Tibial artery (tissue), 4 donors: ENCODE data around the gene ARRDC1.

ENCODE experiments used
- DNase-seq, 2 donors: peaks; one replicate each; pipeline ENCODE4 v3.0.0-alpha.2; 2019
- H3K27ac ChIP-seq, 2 donors: fragments of 200-600 bp; sonication (generic) in 1 of 2; 1 replicate in 1 of 2; 2 replicates in 1 of 2; pipeline ENCODE4 v1.5.1; 2018 to 2019; ENCODE audit warnings: mild to moderate bottlenecking in 1 of 2
- H3K27me3 ChIP-seq, 2 donors: fragments of 200-600 bp; sonication (generic) in 1 of 2; one replicate each; pipeline versions ENCODE4 v1.5.1 to v1.6.0; 2016 to 2019
- H3K36me3 ChIP-seq, 3 donors: fragments of 200-600 bp; sonication (generic) in 2 of 3; one replicate each; pipeline ENCODE4 v1.5.1; 2016 to 2019; ENCODE audit warnings: mild to moderate bottlenecking in 2 of 3
- H3K4me1 ChIP-seq, 4 donors: fragments of 200-600 bp; sonication (generic) in 2 of 4; 1 replicate in 3 of 4; 2 replicates in 1 of 4; pipeline ENCODE4 v1.5.1; 2016 to 2019
- H3K4me3 ChIP-seq, 2 donors: fragments of 200-600 bp; sonication (generic) in 1 of 2; 1 replicate in 1 of 2; 2 replicates in 1 of 2; pipeline ENCODE4 v1.5.1; 2018 to 2019; ENCODE audit warnings: mild to moderate bottlenecking in 2 of 2
- H3K9me3 ChIP-seq, 3 donors: fragments of 200-600 bp; sonication (generic) in 1 of 3; one replicate each; pipeline ENCODE4 v1.5.1; 2016 to 2019
- CTCF ChIP-seq, 2 experiments: fragments of 200-600 bp in 1 of 2; fragments of 450-650 bp in 1 of 2; IDR thresholded peaks; one replicate each; pipeline ENCODE4 v1.5.1; 2017 to 2019; ENCODE audit warnings: antibody characterized with exemption in 2 of 2, mild to moderate bottlenecking in 1 of 2, moderate library complexity in 1 of 2
- intact Hi-C: fragments of 100-400 bp; cut with DNase I; formaldehyde crosslinking; loops from one replicate; pipeline ENCODE4 v1.15.0; 2023; ENCODE audit warnings: low total_unique reads

The ARRDC1 gene

DNA sequence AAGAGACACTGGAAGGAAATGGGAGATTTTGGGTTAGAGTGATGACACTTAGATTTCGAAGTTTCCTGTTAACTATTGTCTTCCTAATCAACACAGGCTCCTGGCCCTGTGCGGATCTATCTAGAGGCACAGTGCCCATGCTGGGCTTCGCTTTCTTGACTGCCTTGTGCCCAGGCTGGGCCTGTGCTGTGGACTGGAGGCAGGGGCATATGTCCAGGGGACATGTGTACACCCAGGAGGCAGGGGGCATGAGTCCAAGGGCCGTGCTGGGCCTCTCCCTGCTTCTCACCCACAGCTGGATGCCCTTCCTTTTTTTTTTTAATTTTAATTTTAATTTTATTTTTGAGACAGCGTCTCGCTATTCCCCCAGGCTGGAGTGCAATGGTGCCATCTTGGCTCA, 50.9 kb downstream of the ARRDC1 start:
- TF ChIP-seq CTCF (IDR thresholded peaks at IDR 0.05) = no peak
- intact Hi-C loops = no loop called here
- Histone ChIP-seq H3K27ac (no peak overlapping the region), H3K4me1 (peaks cover 0 to 14% (median 3%) of the 10 kb centered on the region in 4 donors), H3K36me3 (peaks cover 0 to 21% (median 2%) of the 10 kb centered on the region in 3 donors), H3K27me3 (no peaks in the 10 kb centered on the region), H3K9me3 (no peaks in the 10 kb centered on the region), H3K4me3 (no peak overlapping the region)
- no peak for DNase-seq

DNA sequence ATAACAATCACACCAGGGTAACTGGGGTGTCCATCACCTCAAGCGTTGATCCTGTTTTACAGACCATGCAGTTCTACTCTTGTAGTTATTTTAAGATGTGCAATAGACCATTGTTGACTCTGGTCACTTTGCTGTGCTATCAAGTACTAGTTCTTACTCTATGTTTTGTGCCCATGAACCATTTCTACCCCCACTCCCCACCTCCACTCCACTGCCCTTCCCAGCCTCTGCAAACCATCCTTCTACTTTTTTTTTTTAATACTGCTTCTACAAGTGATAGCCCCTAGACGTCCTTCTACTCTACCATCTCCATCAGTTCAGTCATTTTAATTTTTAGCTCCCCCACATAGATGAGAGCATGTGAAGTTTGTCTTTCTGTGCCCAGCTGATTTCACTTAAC, 52.1 kb downstream of the ARRDC1 start:
- no peak for TF ChIP-seq CTCF (IDR thresholded peaks at IDR 0.05)
- peaks cover 0 to 14% (median 3%) of the 10 kb centered on the region in 4 donors for H3K4me1 ChIP-seq
- H3K4me3 ChIP-seq = no peak overlapping the region
- no peak for DNase-seq
- intact Hi-C loops = no loop called here
- H3K27me3 ChIP-seq = no peaks in the 10 kb centered on the region
- H3K27ac ChIP-seq = no peak overlapping the region
- H3K9me3 ChIP-seq = no peaks in the 10 kb centered on the region
- peaks cover 0 to 12% (median 0%) of the 10 kb centered on the region in 3 donors for H3K36me3 ChIP-seq

GRCh38 chr9:137658781-137659180, 53.3 kb downstream of the ARRDC1 start:
- intact Hi-C loops = no loop called here
- no peak for DNase-seq
- Histone ChIP-seq H3K4me3 (no peak overlapping the region), H3K36me3 (peaks cover 0 to 12% (median 0%) of the 10 kb centered on the region in 3 donors), H3K4me1 (peaks cover 0 to 14% (median 3%) of the 10 kb centered on the region in 4 donors), H3K27me3 (no peaks in the 10 kb centered on the region), H3K9me3 (no peaks in the 10 kb centered on the region), H3K27ac (no peak overlapping the region)
- no peak for TF ChIP-seq CTCF (IDR thresholded peaks at IDR 0.05)

DNA sequence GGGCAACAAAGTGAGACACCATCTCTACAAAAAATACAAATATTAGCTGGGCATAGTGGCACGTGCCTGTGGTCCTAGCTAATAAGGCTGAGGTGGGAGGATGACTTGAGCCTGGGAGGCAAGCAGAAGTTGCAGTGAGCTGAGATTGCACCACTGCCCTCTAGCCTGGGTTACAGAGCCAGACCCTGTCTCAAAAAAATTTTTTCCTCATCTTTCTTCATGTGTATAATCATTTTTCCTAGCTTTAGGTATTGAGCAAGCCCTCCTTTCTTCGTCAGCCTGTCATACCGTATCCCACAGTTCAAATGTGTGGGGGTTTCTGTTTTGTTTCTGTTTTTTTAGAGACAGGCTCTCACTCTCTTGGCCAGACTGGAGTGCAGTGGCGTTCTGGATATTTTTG, 54.7 kb downstream of the ARRDC1 start:
- H3K9me3 ChIP-seq = no peaks in the 10 kb centered on the region
- intact Hi-C loops = no loop called here
- no peak for TF ChIP-seq CTCF (IDR thresholded peaks at IDR 0.05)
- H3K4me3 ChIP-seq = no peak overlapping the region
- no peak for DNase-seq
- peaks cover 0 to 11% (median 0%) of the 10 kb centered on the region in 3 donors for H3K36me3 ChIP-seq
- peaks cover 0 to 14% (median 3%) of the 10 kb centered on the region in 4 donors for H3K4me1 ChIP-seq
- H3K27ac ChIP-seq = no peak overlapping the region
- no peaks in the 10 kb centered on the region for H3K27me3 ChIP-seq

- H3K27ac ChIP-seq = no peak overlapping the region
- TF ChIP-seq CTCF (IDR thresholded peaks at IDR 0.05) = no peak
- H3K36me3 ChIP-seq = no peaks in the 10 kb centered on the region
- no peaks in the 10 kb centered on the region for H3K9me3 ChIP-seq
- no peaks in the 10 kb centered on the region for H3K27me3 ChIP-seq
- intact Hi-C loops = no loop called here
- H3K4me1 ChIP-seq = peaks cover 0 to 26% (median 10%) of the 10 kb centered on the region in 4 donors
- no peak overlapping the region for H3K4me3 ChIP-seq
- no peak for DNase-seq
Measured at GRCh38 chr9:137663584-137663983, 58.1 kb downstream of the ARRDC1 start.

GRCh38 chr9:137664676-137665075, 59.2 kb downstream of the ARRDC1 start:
- H3K9me3 ChIP-seq = no peaks in the 10 kb centered on the region
- no peak for DNase-seq
- no peaks in the 10 kb centered on the region for H3K27me3 ChIP-seq
- no peak overlapping the region for H3K4me3 ChIP-seq
- intact Hi-C loops = no loop called here
- H3K27ac ChIP-seq = no peak overlapping the region
- no peak for TF ChIP-seq CTCF (IDR thresholded peaks at IDR 0.05)
- H3K36me3 ChIP-seq = peaks cover 0 to 7% (median 0%) of the 10 kb centered on the region in 3 donors
- H3K4me1 ChIP-seq = peaks cover 0 to 26% (median 11%) of the 10 kb centered on the region in 4 donors
